HepG2 (cell line): ENCODE results near the gene ADGRB2. TPM values are rescaled to one million over a fixed set of nuclear protein-coding genes. Genes with fewer than 3 reads are reported as not detected.

Source experiments
- ATAC-seq: fragments of 200-7000 bp; cut with Tn5 transposase; 3 replicates; pipeline ENCODE4 v1.9.1; 2020; ENCODE audit warnings: mild to moderate bottlenecking, moderate library complexity
- BruUV-seq: library from RNA; stranded (reverse); fragments of 400-500 nt; replicated peaks from 2 replicates; lab custom pipeline; 2021; lab: Mats Ljungman, UMichigan
- CTCF ChIA-PET: fragments of 300-600 bp; formaldehyde crosslinking; extraction: SDS; loops from one replicate; lab custom pipeline; 2021; ENCODE audit warnings: low total read pairs, inconsistent platforms, low intra/inter-chr PET ratio; lab: Yijun Ruan, JAX
- POLR2A ChIA-PET: fragments of 350-600 bp; sonication (Branson Sonifier 250); formaldehyde crosslinking; loops from one replicate; lab custom pipeline; 2020; ENCODE audit warnings: antibody characterized with exemption, inconsistent platforms; lab: Yijun Ruan, JAX
- DNase-seq: peaks from one replicate; pipeline ENCODE4 v3.0.0-alpha.2; 2015; ENCODE audit warnings: low spot score
- FAIRE-seq: peaks from 3 replicates; lab custom pipeline; 2011; peaks lifted over from hg19 to GRCh38; lab: Jason Lieb, UNC
- H2AFZ ChIP-seq: one replicate; pipeline ENCODE4 v1.6.1; 2011; ENCODE audit warnings: low read length, inconsistent platforms
- H3K27ac ChIP-seq: fragments of 300-600 bp; 3 replicates; pipeline ENCODE4 v1.8.0; 2011; ENCODE audit warnings: mixed run types, mild to moderate bottlenecking, mixed read lengths, low read length, inconsistent platforms; ENCODE audit not compliant: insufficient read depth; ENCODE audit errors: extremely low read length
- H3K27me3 ChIP-seq, 2 experiments: fragments of 200-600 bp in 1 of 2; 2 replicates in 1 of 2; 3 replicates in 1 of 2; pipeline versions ENCODE4 v1.6.0 to v1.8.0; 2011; ENCODE audit warnings: low read length in 2 of 2, mild to moderate bottlenecking in 2 of 2, moderate library complexity in 2 of 2, inconsistent platforms in 1 of 2; ENCODE audit not compliant: insufficient read depth in 2 of 2, control insufficient read depth in 1 of 2
- H3K36me3 ChIP-seq, 2 experiments: fragments of 200-600 bp in 1 of 2; replicated peaks in 1 of 2; 2 replicates in 1 of 2; 3 replicates in 1 of 2; pipeline versions ENCODE4 v1.5.1 to v1.8.0; 2011; ENCODE audit warnings: low read length in 2 of 2, inconsistent platforms in 1 of 2; ENCODE audit not compliant: insufficient read depth in 2 of 2, control insufficient read depth in 1 of 2
- H3K4me1 ChIP-seq: 2 replicates; pipeline ENCODE4 v1.5.1; 2012; ENCODE audit warnings: low read length, inconsistent platforms; ENCODE audit not compliant: insufficient read depth
- H3K4me2 ChIP-seq: 2 replicates; pipeline ENCODE4 v1.6.0; 2011; ENCODE audit warnings: low read depth, low read length, inconsistent platforms
- H3K4me3 ChIP-seq, 3 experiments: fragments of 200-600 bp in 1 of 3; sonication (generic), shearing (Covaris generic) in 1 of 3; replicated peaks in 1 of 3; 2 replicates each; pipeline ENCODE4 v1.5.1; 2011 to 2016; ENCODE audit warnings: low read length in 3 of 3, inconsistent platforms in 2 of 3, low read depth in 2 of 3, mild to moderate bottlenecking in 2 of 3, control low read depth in 1 of 3, mixed read lengths in 1 of 3; ENCODE audit not compliant: insufficient read depth in 1 of 3
- H3K79me2 ChIP-seq: one replicate; pipeline ENCODE4 v1.6.1; 2011; ENCODE audit warnings: low read length, inconsistent platforms; ENCODE audit not compliant: insufficient read depth
- H3K9ac ChIP-seq: 2 replicates; pipeline ENCODE4 v1.6.0; 2011; ENCODE audit warnings: mild to moderate bottlenecking, low read depth, low read length, inconsistent platforms; ENCODE audit not compliant: insufficient read depth
- H3K9me3 ChIP-seq: 2 replicates; pipeline ENCODE4 v1.5.1; 2012; ENCODE audit warnings: mild to moderate bottlenecking, low read length
- H4K20me1 ChIP-seq: 2 replicates; pipeline ENCODE4 v1.6.0; 2011; ENCODE audit warnings: inconsistent platforms, mild to moderate bottlenecking, low read length, moderate library complexity; ENCODE audit not compliant: insufficient read depth
- ADNP ChIP-seq: sonication (generic); formaldehyde crosslinking; IDR thresholded peaks from 2 replicates; pipeline ENCODE4 v1.4.0; 2020; ENCODE audit warnings: missing genetic modification reagents
- CHD2 ChIP-seq: IDR thresholded peaks from 2 replicates; pipeline ENCODE4 v1.6.1; 2011; ENCODE audit warnings: low read depth, low read length, improper control_type of control experiment
- HHEX ChIP-seq: IDR thresholded peaks from 2 replicates; pipeline ENCODE4 v1.6.1; 2016; ENCODE audit warnings: control low read depth
- HNF1A ChIP-seq, 2 experiments: sonication (generic) in 1 of 2; formaldehyde crosslinking in 1 of 2; IDR thresholded peaks; 2 replicates each; pipeline versions ENCODE4 v1.4.0 to v1.6.1; 2016 to 2020; ENCODE audit warnings: borderline replicate concordance in 1 of 2, low read depth in 1 of 2, mild to moderate bottlenecking in 1 of 2, missing genetic modification reagents in 1 of 2
- PPARG ChIP-seq: conservative IDR thresholded peaks from 2 replicates; pipeline ENCODE4 v1.6.1; 2016; ENCODE audit warnings: missing biosample characterization, missing genetic modification reagents
- SNAPC2 ChIP-seq: sonication (generic); formaldehyde crosslinking; IDR thresholded peaks from 2 replicates; pipeline ENCODE4 v1.8.1; 2022; ENCODE audit warnings: mild to moderate bottlenecking, missing genetic modification reagents
- SP2 ChIP-seq: sonication (generic); formaldehyde crosslinking; IDR thresholded peaks from 2 replicates; pipeline ENCODE4 v1.5.1; 2020; ENCODE audit warnings: mild to moderate bottlenecking, missing genetic modification reagents
- TP53 ChIP-seq: sonication (generic); formaldehyde crosslinking; conservative IDR thresholded peaks from 2 replicates; pipeline ENCODE4 v1.4.0; 2020; ENCODE audit warnings: missing genetic modification reagents
- ZEB1 ChIP-seq: IDR thresholded peaks from 2 replicates; pipeline ENCODE4 v1.6.1; 2012; ENCODE audit warnings: mild to moderate bottlenecking, low read depth, inconsistent platforms; ENCODE audit not compliant: insufficient replicate concordance
- ZIK1 ChIP-seq: sonication (generic); formaldehyde crosslinking; IDR thresholded peaks from 2 replicates; pipeline ENCODE4 v1.5.0; 2020; ENCODE audit warnings: mild to moderate bottlenecking, low read depth, missing genetic modification reagents, borderline replicate concordance
- ZNF10 ChIP-seq: sonication (generic); formaldehyde crosslinking; IDR thresholded peaks from 2 replicates; pipeline ENCODE4 v1.4.0; 2020; ENCODE audit warnings: mild to moderate bottlenecking, low read depth, missing genetic modification reagents, borderline replicate concordance
- ZNF331 ChIP-seq: sonication (generic); formaldehyde crosslinking; IDR thresholded peaks from 2 replicates; pipeline ENCODE4 v1.4.0; 2020; ENCODE audit warnings: missing genetic modification reagents
- ZNF746 ChIP-seq: sonication (generic); formaldehyde crosslinking; IDR thresholded peaks from 2 replicates; pipeline ENCODE4 v1.8.0; 2022; ENCODE audit warnings: mild to moderate bottlenecking, missing genetic modification reagents
- ZNF850 ChIP-seq: sonication (generic); formaldehyde crosslinking; conservative IDR thresholded peaks from 2 replicates; pipeline ENCODE4 v1.9.0; 2021; ENCODE audit warnings: mild to moderate bottlenecking, missing genetic modification reagents
- ZNF878 ChIP-seq: sonication (generic); formaldehyde crosslinking; IDR thresholded peaks from 2 replicates; pipeline ENCODE4 v1.8.1; 2023; ENCODE audit warnings: mild to moderate bottlenecking, missing genetic modification reagents, moderate library complexity
- WGBS: methylation state at CpG from one replicate; pipeline ENCODE4 v1.1.6; 2017; ENCODE audit warnings: low lambda C conversion rate; 5-methylcytosine and 5-hydroxymethylcytosine counted together
- in situ Hi-C: cut with HindIII; loops from 2 replicates; pipeline ENCODE4 v1.10.0; 2017; ENCODE audit warnings: low pct_unique_long_range_greater_than_20kb; ENCODE audit not compliant: extremely low pct_ligation_motif_present
- intact Hi-C: fragments of 100-400 bp; cut with micrococcal nuclease; formaldehyde crosslinking; loops from one replicate; pipeline ENCODE4 v1.10.0; 2022; ENCODE audit not compliant: unreplicated experiment
- polyA plus RNA-seq, 8 experiments: library from polyadenylated mRNA; depleted of rRNA in 3 of 8; stranded (reverse) in 7 of 8; unstranded in 1 of 8; fragments of >200 nt; fragmentation: Illumina TruSeq in 4 of 8; extraction: Trizol in 4 of 8; gene quantifications; 2 replicates each; pipeline versions ENCODE4 v1.2.1 to v1.2.3, GENCODE V29; 2011 to 2016; ENCODE audit warnings: low read depth in 4 of 8, missing spikeins in 1 of 8, mixed read lengths in 1 of 8; ENCODE audit not compliant: insufficient read depth in 1 of 8
- total RNA-seq, 5 experiments: library from RNA; depleted of rRNA; stranded (reverse); fragments of >200 nt; fragmentation: Illumina TruSeq; extraction: Trizol; gene quantifications; 2 replicates each; pipeline ENCODE4 v1.2.3, GENCODE V29; 2016; ENCODE audit warnings: low read depth in 1 of 5

ADGRB2 gene
- total and polyA plus RNA-seq, 2 of the 13 experiments (the other 11 are each of a cell fraction or from before 2014, with no cell fraction given) = 0.03 to 0.09 TPM

DNA sequence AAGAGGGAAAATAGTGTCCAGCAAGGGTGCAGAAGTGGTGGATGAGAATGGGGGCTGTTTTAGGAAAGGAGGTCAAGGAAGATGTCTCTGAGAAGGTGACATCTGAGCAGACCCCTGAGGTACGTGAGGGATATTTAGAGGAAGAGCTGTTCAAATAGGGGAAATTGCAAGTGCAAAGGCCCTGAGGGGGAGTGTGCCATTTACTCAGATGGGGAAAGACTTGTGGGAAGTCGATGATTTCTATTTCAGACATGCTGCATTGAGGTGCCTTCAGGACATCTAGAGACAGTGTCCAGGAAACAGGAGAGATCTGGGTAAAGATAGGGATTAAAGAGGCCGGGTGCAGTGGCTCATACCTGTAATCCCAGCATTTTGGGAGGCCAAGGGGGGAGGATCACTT is 10.4 kb upstream of the ADGRB2 start (continued):
- TF ChIP-seq HNF1A (IDR thresholded peaks at IDR 0.05; ENCODE audit: low read depth) (no peak), HNF1A (CRISPR knock-in tag; IDR thresholded peaks at IDR 0.05; ENCODE audit: borderline replicate concordance) (no peak), ADNP (no peak), PPARG (no peak)

DNA sequence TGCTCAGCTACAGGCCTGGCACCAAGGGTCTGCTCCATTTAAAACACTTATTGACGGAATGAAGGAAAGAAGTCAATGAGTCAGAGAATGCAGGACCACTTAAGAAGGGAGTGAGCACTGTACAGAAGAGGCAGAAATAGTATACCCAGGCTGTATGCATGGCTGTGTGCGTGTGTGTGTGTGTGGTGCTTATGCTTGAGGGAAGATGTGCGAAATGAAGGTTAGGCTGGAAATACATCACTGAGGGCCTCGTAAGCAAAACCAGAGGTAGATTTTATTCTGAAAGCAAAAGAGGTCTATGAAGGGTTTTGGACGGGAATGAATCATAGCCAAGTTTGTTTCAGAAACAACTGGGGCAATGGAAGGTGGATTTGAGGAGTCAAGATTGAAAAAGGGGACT is 9.7 kb upstream of the ADGRB2 start:
- FAIRE-seq (no peak), ATAC-seq (no peak), DNase-seq (no peak)
- H3K9me3 ChIP-seq = no peaks in the 10 kb centered on the region
- H3K36me3 ChIP-seq = no peaks in the 10 kb centered on the region
- H3K4me3 ChIP-seq = no peak overlapping the region
- no peaks in the 10 kb centered on the region for H3K79me2 ChIP-seq
- BruUV-seq = no TSS peak
- 12% methylated on average over 5 of the region's 5 CpGs for WGBS
- no peaks in the 10 kb centered on the region for H4K20me1 ChIP-seq
- peaks cover 7 to 71% of the 10 kb centered on the region in 2 experiments; a peak in 4 of 5 replicates for H3K27me3 ChIP-seq
- ChIA-PET CTCF (no interaction called here), POLR2A (no interaction called here)
- H3K4me2 ChIP-seq = no peak overlapping the region
- intact Hi-C loops = no loop called here
- H3K4me1 ChIP-seq = peaks cover 5% of the 10 kb centered on the region
- no peak overlapping the region for H3K9ac ChIP-seq
- no peak for TF ChIP-seq SP2 (CRISPR knock-in tag)
- TF ChIP-seq CHD2 = no peak
- TF ChIP-seq TP53 (CRISPR knock-in tag) = no peak
- no peak for TF ChIP-seq ZNF746 (CRISPR knock-in tag)
- TF ChIP-seq ZNF10 = no peak
- TF ChIP-seq SNAPC2 (CRISPR knock-in tag) = no peak
- TF ChIP-seq ZNF331 (CRISPR knock-in tag) = no peak
- no peak for TF ChIP-seq ZEB1
- TF ChIP-seq ZNF850 = no peak
- TF ChIP-seq HHEX (CRISPR knock-in tag) = no peak
- no peak for TF ChIP-seq ZIK1 (CRISPR knock-in tag)
- TF ChIP-seq ZNF878 = no peak
- no peak overlapping the region for H3K27ac ChIP-seq
- in situ Hi-C loops = no loop called here
- no peak overlapping the region for H2AFZ ChIP-seq
